Measurements from ENCODE around the gene PSTPIP1.

GRCh38 chr15:77022646-77023575 lies 28.0 kb downstream of the PSTPIP1 start:
- TF ChIP-seq TP53 (CRISPR knock-in tag; IDR thresholded peaks at IDR 0.05) (no peak), REST (IDR thresholded peaks at IDR 0.05) (no peak), CTCF (IDR thresholded peaks at IDR 0.05) (no peak), HMGXB4 (CRISPR knock-in tag; IDR thresholded peaks at IDR 0.05; ENCODE audit: borderline replicate concordance) (no peak), RAD21 (conservative IDR thresholded peaks at IDR 0.05 in 1 of 2, IDR thresholded peaks at IDR 0.05 in 1 of 2) (no peak)
